HG03432 (cell line): ENCODE data around the gene DPEP2NB.
"Not testable (repeated sequence)": the region's sequence is repeated elsewhere in the genome, so short reads cannot be mapped to it uniquely, and the experiment has no call there.

ENCODE experiments used
- ATAC-seq: cut with Tn5 transposase; IDR thresholded peaks from one replicate; pipeline ENCODE4 v1.9.1; 2021; ENCODE audit warnings: mild to moderate bottlenecking, moderate library complexity; ENCODE audit not compliant: unreplicated experiment

Gene DPEP2NB

DNA sequence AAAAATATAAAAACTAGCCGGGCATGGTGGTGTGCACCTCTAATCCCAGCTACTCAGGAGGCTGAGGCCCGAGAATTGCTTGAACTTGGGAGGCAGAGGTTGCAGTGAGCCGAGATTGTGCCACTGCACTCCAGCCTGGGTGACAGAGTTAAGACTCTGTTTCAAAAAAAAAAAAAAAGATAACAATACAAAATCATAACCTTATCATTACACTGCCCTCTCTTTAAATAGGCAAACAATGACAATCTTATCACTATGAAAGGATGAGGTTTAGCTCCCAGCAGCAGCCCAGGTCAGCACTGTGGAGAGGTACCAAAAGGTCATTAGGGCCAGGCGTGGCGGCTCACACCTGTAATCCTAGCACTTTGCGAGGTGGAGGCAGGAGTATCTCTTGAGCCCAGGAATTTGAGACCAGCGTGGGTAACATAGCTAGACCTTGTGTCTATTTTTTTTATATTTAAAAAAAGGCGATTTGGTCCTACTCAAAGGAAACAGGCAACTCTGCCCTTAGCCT lies 3.5 kb upstream of the DPEP2NB start:
- ATAC-seq: no peak

GRCh38 chr16:68013440-68013839 lies 2.3 kb downstream of the DPEP2NB start:
- ATAC-seq: no peak

- ATAC-seq: not testable (repeated sequence)
Observed at GRCh38 chr16:68009872-68010271, 5.8 kb downstream of the DPEP2NB start.

- ATAC-seq: no peak
Observed at GRCh38 chr16:68009157-68009735, 6.5 kb downstream of the DPEP2NB start.

- ATAC-seq: no peak
Observed at GRCh38 chr16:68005786-68006286, 9.9 kb downstream of the DPEP2NB start.

DNA sequence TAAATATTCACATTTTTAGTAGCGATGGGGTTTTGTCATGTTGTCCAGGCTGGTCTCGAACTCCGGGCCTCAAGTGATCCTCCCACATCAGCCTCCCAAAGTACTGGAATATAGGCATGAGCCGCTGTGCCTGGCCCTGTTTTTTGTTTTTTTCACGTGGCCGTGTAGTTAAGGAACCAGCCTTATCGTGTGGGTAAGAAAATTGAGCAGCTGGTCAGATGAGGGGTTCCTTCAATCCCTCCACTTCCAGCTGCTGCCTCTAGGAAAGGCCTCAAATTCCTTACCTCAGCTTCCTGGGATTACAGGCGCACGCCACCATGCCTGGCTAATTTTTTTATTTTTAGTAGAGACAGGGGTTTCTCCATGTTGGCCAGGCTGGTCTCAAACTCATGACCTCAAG lies 10.5 kb downstream of the DPEP2NB start:
- no peak for ATAC-seq

- no peak for ATAC-seq
Observed at GRCh38 chr16:68003031-68003430, 12.7 kb downstream of the DPEP2NB start.

DNA sequence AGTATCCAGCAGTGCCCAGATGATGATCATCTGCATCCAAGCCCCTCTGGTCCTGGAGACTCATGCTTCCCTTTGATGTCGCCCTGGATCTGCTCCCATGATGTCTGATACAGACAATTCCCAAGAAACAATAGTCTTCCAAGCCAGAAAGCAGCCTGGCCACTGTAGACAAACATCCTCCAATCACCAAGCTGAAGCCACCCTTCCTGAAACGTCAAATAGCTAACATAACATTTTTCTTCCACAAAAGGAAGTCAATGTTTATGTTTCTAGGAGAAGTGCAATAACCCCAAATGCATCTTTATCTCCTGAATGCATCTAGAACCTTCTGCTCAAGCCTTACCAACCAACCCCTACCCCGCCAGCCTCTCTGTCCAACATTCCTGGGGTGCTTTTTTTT lies 15.3 kb downstream of the DPEP2NB start:
- no peak for ATAC-seq

DNA sequence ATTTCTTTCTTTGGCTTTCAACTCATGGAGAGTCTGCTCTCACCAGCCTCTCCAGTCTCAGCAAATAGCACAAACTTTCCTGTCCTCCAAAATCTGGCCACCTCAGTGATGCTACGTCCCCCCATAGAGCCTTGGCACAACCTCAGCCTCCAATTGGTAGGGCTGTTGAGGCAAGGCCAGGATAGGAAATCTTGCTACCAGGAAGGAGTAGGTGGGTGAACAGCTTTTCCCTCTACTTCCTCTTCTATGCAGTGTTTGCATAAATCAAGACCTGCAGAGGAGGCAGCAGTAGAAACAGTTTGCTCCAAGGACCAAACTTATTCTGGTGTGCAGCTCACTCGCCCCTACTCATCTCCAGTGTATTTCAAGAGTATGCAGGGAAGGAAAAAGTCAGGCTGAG lies 15.7 kb downstream of the DPEP2NB start:
- no peak for ATAC-seq

- ATAC-seq: not testable (repeated sequence)
Observed at GRCh38 chr16:67998779-67999688, 16.7 kb downstream of the DPEP2NB start, which contains the start of gene DPEP2. Gene DPEP2, minus strand, starts transcription at chr16:67999484. Its CDS starts 6,272 bp downstream, at chr16:67993212.

- ATAC-seq: not testable (repeated sequence)
Observed at GRCh38 chr16:67998231-67998778, 17.4 kb downstream of the DPEP2NB start.

GRCh38 chr16:67996666-67997065 lies 19.0 kb downstream of the DPEP2NB start:
- no peak for ATAC-seq

- ATAC-seq: no peak
Observed at GRCh38 chr16:67995423-67995822, 20.3 kb downstream of the DPEP2NB start.

- ATAC-seq: not testable (repeated sequence)
Observed at GRCh38 chr16:67994040-67994408, 21.7 kb downstream of the DPEP2NB start.

- peak; percentile 79 for ATAC-seq
Observed at GRCh38 chr16:67993207-67994039, 22.3 kb downstream of the DPEP2NB start.

- ATAC-seq: no peak
Observed at GRCh38 chr16:67992661-67993206, 23.0 kb downstream of the DPEP2NB start.

DNA sequence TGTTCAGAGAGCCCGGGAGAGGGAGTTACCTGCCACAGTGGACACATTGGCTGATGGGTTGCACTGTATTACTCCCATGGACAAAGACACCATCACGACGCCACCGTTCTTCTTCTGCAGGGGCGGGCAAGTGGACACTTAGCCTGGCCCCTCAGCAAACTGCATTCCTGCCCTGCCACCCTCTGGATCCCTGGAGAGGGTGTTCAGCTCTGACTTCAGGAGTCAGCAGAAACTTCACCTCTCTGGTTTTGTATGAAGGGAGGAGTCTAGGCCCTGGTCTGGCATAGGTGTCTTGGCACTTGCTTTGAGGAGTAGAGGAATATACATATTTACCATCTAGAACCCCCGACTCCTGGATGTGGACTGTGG lies 25.7 kb downstream of the DPEP2NB start:
- ATAC-seq: no peak

GRCh38 chr16:67989322-67990017 lies 26.2 kb downstream of the DPEP2NB start:
- peak; percentile 29 for ATAC-seq

DNA sequence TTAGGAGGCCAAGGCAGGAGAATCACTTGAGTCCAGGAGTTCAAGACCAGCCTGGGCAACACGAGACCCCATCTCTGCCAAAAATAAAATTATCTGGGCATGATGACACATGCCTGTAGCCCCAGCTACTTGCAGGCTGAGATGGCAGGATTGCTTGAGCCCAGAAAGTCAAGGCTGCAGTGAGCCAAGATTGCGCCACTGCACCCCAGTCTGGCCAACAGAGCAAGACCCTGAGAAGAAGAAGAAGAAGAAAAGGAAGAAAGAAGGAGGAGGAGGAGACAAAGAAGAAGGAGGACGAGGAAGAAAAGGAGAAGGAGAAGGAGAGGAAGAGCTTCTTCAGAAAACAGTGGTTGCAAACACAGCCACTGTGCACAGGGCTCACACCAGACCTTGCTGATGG lies 27.0 kb downstream of the DPEP2NB start:
- ATAC-seq: no peak
